HCT116 (cell line): ENCODE measurements around the gene NCOR1.

Experiments
- EZH2 ChIP-seq: fragments of 200-600 bp; sonication (generic); IDR thresholded peaks from 2 replicates; pipeline ENCODE4 v1.6.1; 2017; ENCODE audit warnings: antibody characterized with exemption, mixed run types
- POLR2A ChIP-seq: IDR thresholded peaks from 2 replicates; pipeline ENCODE4 v1.7.0; 2011; ENCODE audit warnings: borderline replicate concordance; ENCODE audit not compliant: insufficient read depth, insufficient read length; ENCODE audit errors: extremely low read depth
- SRF ChIP-seq: IDR thresholded peaks from 2 replicates; pipeline ENCODE4 v1.6.1; 2012; ENCODE audit warnings: low read depth
- TCF7L2 ChIP-seq: IDR thresholded peaks from 2 replicates; pipeline ENCODE4 v1.7.0; 2011; ENCODE audit warnings: borderline replicate concordance, inconsistent platforms; ENCODE audit not compliant: insufficient read depth, insufficient read length; ENCODE audit errors: extremely low read depth
- YY1 ChIP-seq: IDR thresholded peaks from 2 replicates; pipeline ENCODE4 v1.6.1; 2011; ENCODE audit warnings: low read length, low read depth, moderate library complexity, mild to moderate bottlenecking; ENCODE audit not compliant: insufficient replicate concordance; ENCODE audit errors: extremely low read depth
- TF ChIP-seq, protein P1 (sequence below), 3 experiments: fragments of 200-600 bp in 1 of 3; sonication (generic) in 1 of 3; IDR thresholded peaks in 2 of 3; conservative IDR thresholded peaks in 1 of 3; 2 replicates each; pipeline ENCODE4 v1.5.1; 2012 to 2017; ENCODE audit warnings: low read depth in 2 of 3, low read length in 2 of 3, antibody characterized with exemption in 1 of 3, borderline replicate concordance in 1 of 3, control low read depth in 1 of 3, mild to moderate bottlenecking in 1 of 3, mixed read lengths in 1 of 3, mixed run types in 1 of 3, moderate library complexity in 1 of 3; ENCODE audit not compliant: insufficient read depth in 1 of 3
- TF ChIP-seq, protein P2 (sequence below): IDR thresholded peaks from 2 replicates; pipeline ENCODE4 v1.6.1; 2012; ENCODE audit warnings: low read depth
- TF ChIP-seq, protein P3 (sequence below): IDR thresholded peaks from 2 replicates; pipeline ENCODE4 v1.6.1; 2011; ENCODE audit warnings: mild to moderate bottlenecking, low read length, moderate library complexity; ENCODE audit not compliant: insufficient replicate concordance; ENCODE audit errors: extremely low read depth
- TF ChIP-seq, protein P4 (sequence below): IDR thresholded peaks from 2 replicates; pipeline ENCODE4 v1.6.1; 2012

DNA sequence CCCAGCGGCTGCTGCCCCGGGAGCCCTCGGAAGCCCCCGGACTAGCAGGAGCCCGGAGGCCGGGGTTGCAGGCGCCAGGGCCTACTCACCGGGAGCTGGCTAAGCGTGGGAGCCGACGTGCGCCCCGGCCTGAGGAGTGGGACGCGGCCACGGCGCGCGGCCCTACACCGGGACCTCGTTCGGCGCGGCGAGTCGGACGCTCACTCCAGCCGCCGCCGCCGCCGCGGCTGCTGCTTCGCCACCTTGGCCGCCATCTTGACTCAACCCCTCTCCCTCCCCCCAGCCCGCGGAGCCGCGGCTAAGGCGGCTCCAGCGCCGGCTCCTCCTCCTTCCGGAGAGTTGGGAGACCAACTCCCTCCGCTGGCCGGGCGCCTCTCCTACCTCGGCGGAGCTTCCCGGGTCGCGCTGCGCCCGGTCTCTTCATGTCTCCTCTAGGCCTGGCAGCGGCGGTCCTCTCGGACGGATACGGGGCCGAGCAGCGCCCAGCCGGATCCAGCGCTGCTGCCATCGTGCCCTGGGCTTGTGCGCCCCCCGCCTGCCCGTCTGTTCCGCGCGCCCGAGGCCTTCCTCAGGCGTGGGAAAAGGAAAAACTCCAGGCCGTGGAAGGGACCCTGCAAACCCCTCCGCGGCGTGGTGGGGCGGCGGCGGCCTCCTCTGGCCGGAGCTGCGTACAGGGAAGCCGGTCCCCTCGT, at the start of gene NCOR1:
- TF ChIP-seq, protein P1, sequence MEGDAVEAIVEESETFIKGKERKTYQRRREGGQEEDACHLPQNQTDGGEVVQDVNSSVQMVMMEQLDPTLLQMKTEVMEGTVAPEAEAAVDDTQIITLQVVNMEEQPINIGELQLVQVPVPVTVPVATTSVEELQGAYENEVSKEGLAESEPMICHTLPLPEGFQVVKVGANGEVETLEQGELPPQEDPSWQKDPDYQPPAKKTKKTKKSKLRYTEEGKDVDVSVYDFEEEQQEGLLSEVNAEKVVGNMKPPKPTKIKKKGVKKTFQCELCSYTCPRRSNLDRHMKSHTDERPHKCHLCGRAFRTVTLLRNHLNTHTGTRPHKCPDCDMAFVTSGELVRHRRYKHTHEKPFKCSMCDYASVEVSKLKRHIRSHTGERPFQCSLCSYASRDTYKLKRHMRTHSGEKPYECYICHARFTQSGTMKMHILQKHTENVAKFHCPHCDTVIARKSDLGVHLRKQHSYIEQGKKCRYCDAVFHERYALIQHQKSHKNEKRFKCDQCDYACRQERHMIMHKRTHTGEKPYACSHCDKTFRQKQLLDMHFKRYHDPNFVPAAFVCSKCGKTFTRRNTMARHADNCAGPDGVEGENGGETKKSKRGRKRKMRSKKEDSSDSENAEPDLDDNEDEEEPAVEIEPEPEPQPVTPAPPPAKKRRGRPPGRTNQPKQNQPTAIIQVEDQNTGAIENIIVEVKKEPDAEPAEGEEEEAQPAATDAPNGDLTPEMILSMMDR (IDR thresholded peaks at IDR 0.05 in 2 of 3, conservative IDR thresholded peaks at IDR 0.05 in 1 of 3; ENCODE audit: borderline replicate concordance in 1 of 3, insufficient read depth in 1 of 3, low read depth in 2 of 3, low read length in 2 of 3), result peak in 1 of 3 experiments; percentile 21; a peak in 2 of 6 replicates
- TF ChIP-seq EZH2, result no peak
- peak; percentile 96 for TF ChIP-seq YY1
- TF ChIP-seq, protein P2, sequence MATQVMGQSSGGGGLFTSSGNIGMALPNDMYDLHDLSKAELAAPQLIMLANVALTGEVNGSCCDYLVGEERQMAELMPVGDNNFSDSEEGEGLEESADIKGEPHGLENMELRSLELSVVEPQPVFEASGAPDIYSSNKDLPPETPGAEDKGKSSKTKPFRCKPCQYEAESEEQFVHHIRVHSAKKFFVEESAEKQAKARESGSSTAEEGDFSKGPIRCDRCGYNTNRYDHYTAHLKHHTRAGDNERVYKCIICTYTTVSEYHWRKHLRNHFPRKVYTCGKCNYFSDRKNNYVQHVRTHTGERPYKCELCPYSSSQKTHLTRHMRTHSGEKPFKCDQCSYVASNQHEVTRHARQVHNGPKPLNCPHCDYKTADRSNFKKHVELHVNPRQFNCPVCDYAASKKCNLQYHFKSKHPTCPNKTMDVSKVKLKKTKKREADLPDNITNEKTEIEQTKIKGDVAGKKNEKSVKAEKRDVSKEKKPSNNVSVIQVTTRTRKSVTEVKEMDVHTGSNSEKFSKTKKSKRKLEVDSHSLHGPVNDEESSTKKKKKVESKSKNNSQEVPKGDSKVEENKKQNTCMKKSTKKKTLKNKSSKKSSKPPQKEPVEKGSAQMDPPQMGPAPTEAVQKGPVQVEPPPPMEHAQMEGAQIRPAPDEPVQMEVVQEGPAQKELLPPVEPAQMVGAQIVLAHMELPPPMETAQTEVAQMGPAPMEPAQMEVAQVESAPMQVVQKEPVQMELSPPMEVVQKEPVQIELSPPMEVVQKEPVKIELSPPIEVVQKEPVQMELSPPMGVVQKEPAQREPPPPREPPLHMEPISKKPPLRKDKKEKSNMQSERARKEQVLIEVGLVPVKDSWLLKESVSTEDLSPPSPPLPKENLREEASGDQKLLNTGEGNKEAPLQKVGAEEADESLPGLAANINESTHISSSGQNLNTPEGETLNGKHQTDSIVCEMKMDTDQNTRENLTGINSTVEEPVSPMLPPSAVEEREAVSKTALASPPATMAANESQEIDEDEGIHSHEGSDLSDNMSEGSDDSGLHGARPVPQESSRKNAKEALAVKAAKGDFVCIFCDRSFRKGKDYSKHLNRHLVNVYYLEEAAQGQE, result no peak
- TF ChIP-seq, protein P3, sequence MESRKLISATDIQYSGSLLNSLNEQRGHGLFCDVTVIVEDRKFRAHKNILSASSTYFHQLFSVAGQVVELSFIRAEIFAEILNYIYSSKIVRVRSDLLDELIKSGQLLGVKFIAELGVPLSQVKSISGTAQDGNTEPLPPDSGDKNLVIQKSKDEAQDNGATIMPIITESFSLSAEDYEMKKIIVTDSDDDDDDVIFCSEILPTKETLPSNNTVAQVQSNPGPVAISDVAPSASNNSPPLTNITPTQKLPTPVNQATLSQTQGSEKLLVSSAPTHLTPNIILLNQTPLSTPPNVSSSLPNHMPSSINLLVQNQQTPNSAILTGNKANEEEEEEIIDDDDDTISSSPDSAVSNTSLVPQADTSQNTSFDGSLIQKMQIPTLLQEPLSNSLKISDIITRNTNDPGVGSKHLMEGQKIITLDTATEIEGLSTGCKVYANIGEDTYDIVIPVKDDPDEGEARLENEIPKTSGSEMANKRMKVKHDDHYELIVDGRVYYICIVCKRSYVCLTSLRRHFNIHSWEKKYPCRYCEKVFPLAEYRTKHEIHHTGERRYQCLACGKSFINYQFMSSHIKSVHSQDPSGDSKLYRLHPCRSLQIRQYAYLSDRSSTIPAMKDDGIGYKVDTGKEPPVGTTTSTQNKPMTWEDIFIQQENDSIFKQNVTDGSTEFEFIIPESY, result no peak
- TF ChIP-seq POLR2A, result peak; percentile 91
- TF ChIP-seq, protein P4, sequence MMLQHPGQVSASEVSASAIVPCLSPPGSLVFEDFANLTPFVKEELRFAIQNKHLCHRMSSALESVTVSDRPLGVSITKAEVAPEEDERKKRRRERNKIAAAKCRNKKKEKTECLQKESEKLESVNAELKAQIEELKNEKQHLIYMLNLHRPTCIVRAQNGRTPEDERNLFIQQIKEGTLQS, result no peak
- no peak for TF ChIP-seq TCF7L2
- no peak for TF ChIP-seq SRF
